GM19463 (cell line): ENCODE data around the gene KERA.

Experiments
- ATAC-seq: cut with Tn5 transposase; IDR thresholded peaks from one replicate; pipeline ENCODE4 v1.9.1; 2021; ENCODE audit warnings: mild to moderate bottlenecking, moderate library complexity; ENCODE audit not compliant: unreplicated experiment

The KERA gene

GRCh38 chr12:91017511-91018263, 40.1 kb downstream of the KERA start:
- ATAC-seq, result no peak

GRCh38 chr12:91017043-91017442, 40.8 kb downstream of the KERA start:
- no peak for ATAC-seq

- ATAC-seq, result peak; percentile 84
These were observed 48.4 kb downstream of the KERA start for GRCh38 chr12:91009319-91009950.

- ATAC-seq, result peak; percentile 70
These were observed 50.1 kb downstream of the KERA start for GRCh38 chr12:91007531-91008290.

GRCh38 chr12:91004872-91005271, 53.0 kb downstream of the KERA start, which contains the start of gene EPYC:
EPYC (minus strand) TSS chr12:91004972; CDS start chr12:91002565, 2,407 bp downstream.
- no peak for ATAC-seq

GRCh38 chr12:91003737-91004136, 54.1 kb downstream of the KERA start:
- ATAC-seq, result no peak

GRCh38 chr12:91001306-91001705, 56.5 kb downstream of the KERA start:
- no peak for ATAC-seq
